Adrenal gland (tissue), 12 donors: ENCODE data around the gene CENPT. TPM values are rescaled to one million over a fixed set of nuclear protein-coding genes. Genes with fewer than 3 reads are reported as not detected.

Experiments used
- DNase-seq, 7 donors: peaks; one replicate each; pipeline ENCODE4 v3.0.0-alpha.2; 2019 to 2020
- H3K27ac ChIP-seq, 5 donors: fragments of 200-600 bp; sonication (generic) in 4 of 5; 1 replicate in 3 of 5; 2 replicates in 2 of 5; pipeline versions ENCODE4 v1.5.1 to v1.8.0; 2016 to 2020; ENCODE audit warnings: mild to moderate bottlenecking in 1 of 5
- H3K27me3 ChIP-seq: fragments of 200-600 bp; 2 replicates; pipeline ENCODE4 v1.8.0; 2021
- H3K36me3 ChIP-seq, 2 donors: fragments of 200-600 bp; replicated peaks in 1 of 2; 1 replicate in 1 of 2; 2 replicates in 1 of 2; pipeline versions ENCODE4 v1.5.1 to v1.8.0; 2018 to 2022
- H3K4me1 ChIP-seq, 2 donors: fragments of 200-600 bp; replicated peaks in 1 of 2; 1 replicate in 1 of 2; 2 replicates in 1 of 2; pipeline versions ENCODE4 v1.5.1 to v1.8.0; 2018 to 2021
- H3K4me3 ChIP-seq, 4 donors: fragments of 200-600 bp; sonication (generic) in 3 of 4; one replicate each; pipeline ENCODE4 v1.5.1; 2016 to 2018
- H3K9me3 ChIP-seq, 3 donors: fragments of 200-600 bp; sonication (generic) in 1 of 3; replicated peaks in 1 of 3; 1 replicate in 2 of 3; 2 replicates in 1 of 3; pipeline versions ENCODE4 v1.5.1 to v1.8.0; 2016 to 2021
- POLR2A ChIP-seq, 2 donors: fragments of 450-650 bp; IDR thresholded peaks; one replicate each; pipeline ENCODE4 v1.6.1; 2017; ENCODE audit warnings: antibody characterized with exemption in 2 of 2, mild to moderate bottlenecking in 2 of 2, moderate library complexity in 1 of 2
- WGBS, 4 donors: extraction: QIAGEN DNeasy Blood & Tissue Kit in 2 of 4; methylation state at CpG; one replicate each; pipeline versions ENCODE4 v1.1.5 to v1.1.7; 2013 to 2017; 5-methylcytosine and 5-hydroxymethylcytosine counted together
- intact Hi-C, 2 donors: fragments of 100-400 bp; cut with DNase I; formaldehyde crosslinking; loops; one replicate each; pipeline versions ENCODE4 v1.14.1 to v1.15.0; 2022 to 2023
- polyA plus RNA-seq, 3 donors: library from polyadenylated mRNA; stranded (reverse); fragments of 200-250 nt in 2 of 3; fragments of 350-450 nt in 1 of 3; fragmentation: Illumina TruSeq in 1 of 3; extraction: RNeasy Lipid Tissue Mini Kit (QIAGEN cat#74804) in 1 of 3; gene quantifications; one replicate each; pipeline ENCODE4 v1.2.3, GENCODE V29; 2013 to 2014
- total RNA-seq, 9 donors: library from RNA; depleted of rRNA in 4 of 9; stranded (reverse); fragments of >200 nt in 4 of 9; fragments of 120-200 nt in 1 of 9; fragmentation: NEBNext Ultra II Directional in 1 of 9; extraction: Animal tissue kit (Norgen Biotek cat#: 25700) in 1 of 9; gene quantifications; one replicate each; pipeline versions ENCODE4 v1.1.0 to v1.2.4, GENCODE V29; 2013 to 2023
- TF ChIP-seq, protein P1 (sequence below), 6 experiments: fragments of 450-650 bp in 4 of 6; fragments of 200-600 bp in 2 of 6; sonication (generic) in 1 of 6; IDR thresholded peaks; 1 replicate in 5 of 6; 2 replicates in 1 of 6; pipeline versions ENCODE4 v1.5.1 to v1.8.0; 2016 to 2021; ENCODE audit warnings: antibody characterized with exemption in 6 of 6, mild to moderate bottlenecking in 2 of 6, moderate library complexity in 1 of 6
- donor health status: healthy with polysubstance abuse.
- donor health status: Bipolar disorder and iron deficiency.
- donor health status: DM: yes; HTN: yes; CAD: no.
- donor health status: DM: no; HTN: no; CAD: no.
- donor health status: DM: no; HTN: no; CAD: no.
- donor health status: DM: yes; HTN: yes; CAD: no.

Gene CENPT
- total and polyA plus RNA-seq, 12 donors = 15.8 to 250 (median 38.8) TPM

- no peak overlapping the region for H3K4me3 ChIP-seq
- intact Hi-C loops = no loop called here
- H3K36me3 ChIP-seq = peaks cover 0 to 38% of the 10 kb centered on the region in 2 donors
- H3K9me3 ChIP-seq = no peaks in the 10 kb centered on the region
- DNase-seq = no peak
- peaks cover 11 to 31% of the 10 kb centered on the region in 2 donors for H3K4me1 ChIP-seq
- TF ChIP-seq, protein P1, sequence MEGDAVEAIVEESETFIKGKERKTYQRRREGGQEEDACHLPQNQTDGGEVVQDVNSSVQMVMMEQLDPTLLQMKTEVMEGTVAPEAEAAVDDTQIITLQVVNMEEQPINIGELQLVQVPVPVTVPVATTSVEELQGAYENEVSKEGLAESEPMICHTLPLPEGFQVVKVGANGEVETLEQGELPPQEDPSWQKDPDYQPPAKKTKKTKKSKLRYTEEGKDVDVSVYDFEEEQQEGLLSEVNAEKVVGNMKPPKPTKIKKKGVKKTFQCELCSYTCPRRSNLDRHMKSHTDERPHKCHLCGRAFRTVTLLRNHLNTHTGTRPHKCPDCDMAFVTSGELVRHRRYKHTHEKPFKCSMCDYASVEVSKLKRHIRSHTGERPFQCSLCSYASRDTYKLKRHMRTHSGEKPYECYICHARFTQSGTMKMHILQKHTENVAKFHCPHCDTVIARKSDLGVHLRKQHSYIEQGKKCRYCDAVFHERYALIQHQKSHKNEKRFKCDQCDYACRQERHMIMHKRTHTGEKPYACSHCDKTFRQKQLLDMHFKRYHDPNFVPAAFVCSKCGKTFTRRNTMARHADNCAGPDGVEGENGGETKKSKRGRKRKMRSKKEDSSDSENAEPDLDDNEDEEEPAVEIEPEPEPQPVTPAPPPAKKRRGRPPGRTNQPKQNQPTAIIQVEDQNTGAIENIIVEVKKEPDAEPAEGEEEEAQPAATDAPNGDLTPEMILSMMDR (IDR thresholded peaks at IDR 0.05) = no peak
- TF ChIP-seq POLR2A (IDR thresholded peaks at IDR 0.05) = no peak
- H3K27me3 ChIP-seq = no peaks in the 10 kb centered on the region
- no peak overlapping the region for H3K27ac ChIP-seq
- 91 to 98% (median 95%) methylated on average over 11 to 19 of the region's 19 CpGs for WGBS, 4 donors
Measured at GRCh38 chr16:67885976-67886375, 38.5 kb upstream of the CENPT start.

GRCh38 chr16:67885545-67885944 is 38.1 kb upstream of the CENPT start:
- H3K36me3 ChIP-seq = peaks cover 0 to 42% of the 10 kb centered on the region in 2 donors

DNA sequence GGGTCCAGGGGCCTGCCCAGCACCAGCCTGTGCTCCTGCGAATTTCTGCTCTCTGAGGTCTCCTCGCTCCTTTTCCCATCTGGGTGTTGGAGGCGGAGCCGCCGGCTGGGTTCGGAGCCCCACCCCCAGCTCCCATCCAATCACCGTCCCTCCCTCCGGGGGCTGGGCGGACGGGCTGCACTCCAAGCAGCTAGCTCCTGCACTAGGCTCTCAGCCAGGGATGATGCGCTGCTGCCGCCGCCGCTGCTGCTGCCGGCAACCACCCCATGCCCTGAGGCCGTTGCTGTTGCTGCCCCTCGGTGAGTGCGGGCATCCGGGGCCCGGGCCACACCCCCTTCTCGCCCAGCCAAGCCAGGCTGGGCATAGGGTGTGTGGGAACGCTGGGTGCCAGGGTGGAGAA is 37.2 kb upstream of the CENPT start, which contains the start of gene NRN1L:
NRN1L (plus strand) TSS at position 202 of the 400 bp plus-strand sequence; CDS start at position 221, 19 bp downstream.
- Histone ChIP-seq H3K27me3 (no peaks in the 10 kb centered on the region), H3K4me1 (peaks cover 11 to 32% of the 10 kb centered on the region in 2 donors), H3K4me3 (no peak within 1 kb of the TSS), H3K9me3 (no peaks in the 10 kb centered on the region), H3K27ac (peak within 1 kb of the TSS in 4 of 5 donors; percentile 4 to 83 (median 58)), H3K36me3 (peaks cover 0 to 51% of the 10 kb centered on the region in 2 donors)
- peak; percentile 93 to 96 (median 95) for DNase-seq
- intact Hi-C loops = loop anchor here (5.0 kb wide), 1 partner anchor 43 kb away; no protein-coding TSS in a partner anchor
- WGBS, 4 donors = 22 to 39% (median 26%) methylated on average over 13 to 22 of the region's 22 CpGs
- TF ChIP-seq, protein P1 (IDR thresholded peaks at IDR 0.05) = no peak
- no peak for TF ChIP-seq POLR2A (IDR thresholded peaks at IDR 0.05)

More at GRCh38 chr16:67885545-67885944, 38.1 kb upstream of the CENPT start:
- DNase-seq = no peak
- TF ChIP-seq, protein P1 (IDR thresholded peaks at IDR 0.05) = no peak
- TF ChIP-seq POLR2A (IDR thresholded peaks at IDR 0.05) = no peak
- intact Hi-C loops = no loop called here
- Histone ChIP-seq H3K9me3 (no peaks in the 10 kb centered on the region), H3K27ac (no peak overlapping the region), H3K27me3 (no peaks in the 10 kb centered on the region), H3K4me3 (no peak overlapping the region), H3K4me1 (peaks cover 11 to 32% of the 10 kb centered on the region in 2 donors)
- WGBS, 4 donors = 87 to 94% (median 92%) methylated on average over 10 to 12 of the region's 12 CpGs

GRCh38 chr16:67883872-67884261 is 36.4 kb upstream of the CENPT start:
- Histone ChIP-seq H3K27ac (peak overlapping the region in 4 of 5 donors; percentile 4 to 83 (median 54)), H3K4me3 (no peak overlapping the region), H3K36me3 (peaks cover 0 to 59% of the 10 kb centered on the region in 2 donors), H3K27me3 (no peaks in the 10 kb centered on the region), H3K9me3 (no peaks in the 10 kb centered on the region), H3K4me1 (peaks cover 11 to 32% of the 10 kb centered on the region in 2 donors)
- intact Hi-C loops = loop anchor here (5.0 kb wide), 1 partner anchor 43 kb away; no protein-coding TSS in a partner anchor
- TF ChIP-seq POLR2A (IDR thresholded peaks at IDR 0.05) = no peak
- TF ChIP-seq, protein P1 (IDR thresholded peaks at IDR 0.05) = peak; percentile 58 to 81 (median 76)
- peak; percentile 36 to 72 (median 61) for DNase-seq
- WGBS, 4 donors = 33 to 65% (median 63%) methylated on average over 5 to 11 of the region's 11 CpGs
